Measurements from ENCODE around the gene MACROD2.

DNA sequence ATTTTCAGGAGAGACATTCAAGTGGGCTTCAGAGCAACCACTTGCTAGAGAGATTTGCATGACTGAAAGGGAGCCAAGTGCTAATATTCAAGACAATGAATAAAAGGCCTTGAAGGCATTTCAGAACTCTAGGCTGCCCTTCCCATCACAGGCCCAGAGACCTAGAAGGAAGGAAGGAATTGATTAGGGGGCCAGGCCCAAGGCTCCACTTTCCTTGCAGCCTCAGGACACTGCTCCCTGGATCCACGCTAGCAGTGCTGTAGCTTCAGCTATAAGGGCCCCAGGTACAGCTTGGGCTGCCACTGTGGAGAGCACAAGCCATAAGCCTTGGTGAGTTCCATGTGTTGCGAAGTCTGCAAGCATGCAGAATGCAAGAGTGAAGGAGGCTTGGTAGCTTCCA is 1074.0 kb downstream of the MACROD2 start:
- TF ChIP-seq, protein P1, sequence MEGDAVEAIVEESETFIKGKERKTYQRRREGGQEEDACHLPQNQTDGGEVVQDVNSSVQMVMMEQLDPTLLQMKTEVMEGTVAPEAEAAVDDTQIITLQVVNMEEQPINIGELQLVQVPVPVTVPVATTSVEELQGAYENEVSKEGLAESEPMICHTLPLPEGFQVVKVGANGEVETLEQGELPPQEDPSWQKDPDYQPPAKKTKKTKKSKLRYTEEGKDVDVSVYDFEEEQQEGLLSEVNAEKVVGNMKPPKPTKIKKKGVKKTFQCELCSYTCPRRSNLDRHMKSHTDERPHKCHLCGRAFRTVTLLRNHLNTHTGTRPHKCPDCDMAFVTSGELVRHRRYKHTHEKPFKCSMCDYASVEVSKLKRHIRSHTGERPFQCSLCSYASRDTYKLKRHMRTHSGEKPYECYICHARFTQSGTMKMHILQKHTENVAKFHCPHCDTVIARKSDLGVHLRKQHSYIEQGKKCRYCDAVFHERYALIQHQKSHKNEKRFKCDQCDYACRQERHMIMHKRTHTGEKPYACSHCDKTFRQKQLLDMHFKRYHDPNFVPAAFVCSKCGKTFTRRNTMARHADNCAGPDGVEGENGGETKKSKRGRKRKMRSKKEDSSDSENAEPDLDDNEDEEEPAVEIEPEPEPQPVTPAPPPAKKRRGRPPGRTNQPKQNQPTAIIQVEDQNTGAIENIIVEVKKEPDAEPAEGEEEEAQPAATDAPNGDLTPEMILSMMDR (IDR thresholded peaks at IDR 0.05), result no peak
- no peak for TF ChIP-seq POLR2A (IDR thresholded peaks at IDR 0.05)
